Measurements from ENCODE around the gene C1QA.

C1QA gene

DNA sequence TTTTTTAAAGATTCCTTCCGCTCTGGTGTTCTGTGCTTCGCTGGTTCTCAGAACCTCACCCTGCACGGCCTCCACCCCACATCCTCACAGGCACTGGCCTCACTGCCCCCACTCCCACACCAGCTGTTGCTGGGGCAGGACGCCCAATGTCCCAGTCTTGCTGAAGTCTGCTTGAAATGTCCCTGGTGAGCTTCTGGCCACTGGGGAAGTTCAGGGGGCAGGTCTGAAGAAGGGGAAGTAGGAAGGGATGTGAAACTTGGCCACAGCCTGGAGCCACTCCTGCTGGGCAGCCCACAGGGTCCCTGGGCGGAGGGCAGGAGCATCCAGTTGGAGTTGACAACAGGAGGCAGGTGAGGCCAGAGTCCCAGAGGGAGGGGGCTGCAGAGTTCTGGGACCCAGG, at the start of gene C1QA:
C1QA (plus strand) TSS at position 276 of the 400 bp plus-strand sequence. CDS start 989 bp downstream, outside the sequence.
- no peak for DNase-seq (ENCODE audit: low spot score)

DNA sequence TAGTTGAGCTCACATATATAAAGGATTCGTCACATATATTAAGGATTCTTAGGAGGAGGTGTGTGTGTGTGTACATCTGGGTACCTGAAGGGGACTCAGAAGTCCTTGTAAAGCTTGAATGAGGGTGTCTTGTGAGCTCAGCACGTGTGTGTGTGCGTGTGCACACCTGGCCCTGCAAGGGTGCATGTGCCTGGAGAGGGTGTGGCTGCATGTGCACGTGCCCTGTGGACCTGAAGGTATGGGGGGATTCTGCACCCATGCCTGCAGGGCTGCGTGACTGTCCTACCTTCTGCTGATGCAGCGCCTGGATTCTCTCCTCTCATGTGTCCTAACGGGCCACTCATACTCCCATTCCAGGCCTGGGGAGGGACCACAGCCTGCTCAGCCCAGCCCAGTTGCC, 49.2 kb upstream of the C1QA start:
- no peak for DNase-seq (ENCODE audit: low spot score)

GRCh38 chr1:22588899-22589422, 47.5 kb upstream of the C1QA start:
- no peak for DNase-seq (ENCODE audit: low spot score)

DNA sequence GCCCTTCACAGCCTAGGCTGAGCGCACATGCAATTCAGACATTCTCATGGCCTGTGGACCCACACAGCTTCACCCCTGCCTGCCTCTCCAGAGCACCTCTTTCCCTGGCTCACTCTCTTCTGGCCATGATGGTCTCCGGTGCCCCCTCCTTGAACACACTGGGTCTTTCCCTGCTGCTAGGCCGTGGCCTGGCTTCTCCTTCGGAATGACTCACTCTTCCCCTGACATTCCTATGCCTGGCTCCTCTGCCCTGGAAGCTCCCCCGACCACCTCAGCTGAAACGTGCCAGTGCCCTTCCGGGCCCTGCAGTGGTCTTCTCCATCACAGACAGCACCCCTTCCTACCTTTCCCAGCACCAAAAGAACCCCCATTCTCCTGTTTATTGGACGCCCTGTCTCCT, 44.9 kb upstream of the C1QA start:
- DNase-seq (ENCODE audit: low spot score): no peak

- no peak for DNase-seq (ENCODE audit: low spot score)
Observed at GRCh38 chr1:22592051-22592450, 44.4 kb upstream of the C1QA start.

GRCh38 chr1:22592919-22593790, 43.3 kb upstream of the C1QA start:
- DNase-seq (ENCODE audit: low spot score): no peak

GRCh38 chr1:22594396-22594795, 42.0 kb upstream of the C1QA start:
- no peak for DNase-seq (ENCODE audit: low spot score)

DNA sequence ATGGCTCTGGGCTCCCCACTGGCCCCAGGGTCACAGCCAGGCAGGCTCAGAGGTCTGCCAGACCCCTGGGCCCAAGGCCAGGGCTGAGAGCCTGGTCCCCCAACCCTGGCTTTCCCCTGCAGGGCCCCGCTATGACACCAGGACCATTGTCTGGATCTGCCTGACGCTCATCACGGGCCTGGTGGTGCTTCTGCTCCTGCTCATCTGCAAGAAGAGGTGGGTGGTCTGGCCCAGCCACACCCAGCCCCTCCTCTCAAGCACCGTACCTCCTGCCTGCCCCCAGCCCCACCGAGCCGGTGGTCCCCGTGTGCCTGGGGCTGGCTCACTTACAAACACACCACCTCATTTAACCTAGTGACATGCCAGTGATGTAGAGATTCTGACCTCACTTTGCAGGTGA, 41.3 kb upstream of the C1QA start:
- no peak for DNase-seq (ENCODE audit: low spot score)

DNA sequence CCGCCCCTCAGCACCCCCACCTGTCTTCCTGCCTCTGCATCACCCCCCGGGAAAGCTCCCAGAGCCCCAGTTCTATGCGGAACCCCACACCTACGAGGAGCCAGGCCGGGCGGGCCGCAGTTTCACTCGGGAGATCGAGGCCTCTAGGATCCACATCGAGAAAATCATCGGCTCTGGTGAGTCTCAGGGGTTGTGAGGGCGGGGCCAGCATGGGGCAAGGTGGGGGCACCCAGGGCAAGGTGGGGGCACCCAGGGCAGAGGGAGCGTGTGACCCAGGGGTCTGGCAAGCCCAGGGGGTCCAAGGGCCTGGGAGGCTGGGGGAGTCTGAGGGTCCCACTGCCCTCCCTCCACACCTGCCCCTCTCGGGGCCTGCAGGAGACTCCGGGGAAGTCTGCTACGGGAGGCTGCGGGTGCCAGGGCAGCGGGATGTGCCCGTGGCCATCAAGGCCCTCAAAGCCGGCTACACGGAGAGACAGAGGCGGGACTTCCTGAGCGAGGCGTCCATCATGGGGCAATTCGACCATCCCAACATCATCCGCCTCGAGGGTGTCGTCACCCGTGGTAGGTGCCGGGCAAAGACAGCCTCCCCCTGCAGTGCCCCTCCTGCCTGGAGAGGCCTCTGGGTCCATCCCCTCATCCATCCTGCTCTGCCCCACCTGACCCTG, 39.0 kb upstream of the C1QA start:
- no peak for DNase-seq (ENCODE audit: low spot score)

DNA sequence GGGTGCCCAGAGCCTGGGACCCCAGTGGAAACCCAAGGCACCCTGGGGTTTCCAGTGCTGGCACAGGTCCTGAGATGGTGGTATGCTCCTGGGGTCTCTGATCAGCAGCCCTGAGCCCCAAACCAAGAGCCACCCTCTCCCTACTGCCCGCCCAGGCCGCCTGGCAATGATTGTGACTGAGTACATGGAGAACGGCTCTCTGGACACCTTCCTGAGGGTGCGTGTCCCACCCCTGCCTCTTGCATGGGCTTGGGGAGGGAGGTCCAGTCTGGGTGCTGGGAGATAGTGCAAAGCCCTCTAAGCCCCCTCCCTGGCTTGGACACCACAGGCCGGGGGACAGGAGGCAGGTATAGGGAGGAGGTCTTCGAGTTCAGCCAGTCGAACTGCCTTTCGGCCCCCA, 38.4 kb upstream of the C1QA start:
- DNase-seq (ENCODE audit: low spot score): no peak

GRCh38 chr1:22598736-22599135, 37.7 kb upstream of the C1QA start:
- no peak for DNase-seq (ENCODE audit: low spot score)

- no peak for DNase-seq (ENCODE audit: low spot score)
Observed at GRCh38 chr1:22600071-22600816, 36.2 kb upstream of the C1QA start.

DNA sequence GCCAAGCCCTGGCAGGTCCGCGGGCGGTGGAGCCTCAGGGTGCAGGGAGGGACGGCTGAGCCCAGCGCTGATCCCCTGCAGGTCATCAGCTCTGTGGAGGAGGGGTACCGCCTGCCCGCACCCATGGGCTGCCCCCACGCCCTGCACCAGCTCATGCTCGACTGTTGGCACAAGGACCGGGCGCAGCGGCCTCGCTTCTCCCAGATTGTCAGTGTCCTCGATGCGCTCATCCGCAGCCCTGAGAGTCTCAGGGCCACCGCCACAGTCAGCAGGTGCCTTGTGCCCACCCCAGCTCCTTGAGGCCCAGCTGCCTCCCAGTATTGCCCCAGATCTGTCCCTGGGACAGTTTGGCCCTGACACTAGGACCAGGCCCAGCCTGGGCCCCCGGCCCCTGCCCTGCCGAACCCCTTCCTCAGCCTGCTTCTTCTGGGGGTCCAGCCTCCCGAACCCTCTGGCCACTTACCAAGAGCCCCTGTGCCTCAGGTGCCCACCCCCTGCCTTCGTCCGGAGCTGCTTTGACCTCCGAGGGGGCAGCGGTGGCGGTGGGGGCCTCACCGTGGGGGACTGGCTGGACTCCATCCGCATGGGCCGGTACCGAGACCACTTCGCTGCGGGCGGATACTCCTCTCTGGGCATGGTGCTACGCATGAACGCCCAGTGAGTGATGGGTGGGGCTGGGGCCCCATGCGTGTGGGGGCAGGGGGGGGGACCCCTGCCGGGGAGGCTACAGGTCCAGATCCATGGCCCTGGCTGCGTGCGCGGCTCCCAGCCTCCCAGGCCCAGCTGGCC, 35.4 kb upstream of the C1QA start:
- DNase-seq (ENCODE audit: low spot score): no peak

GRCh38 chr1:22601610-22602009, 34.8 kb upstream of the C1QA start:
- DNase-seq (ENCODE audit: low spot score): no peak

DNA sequence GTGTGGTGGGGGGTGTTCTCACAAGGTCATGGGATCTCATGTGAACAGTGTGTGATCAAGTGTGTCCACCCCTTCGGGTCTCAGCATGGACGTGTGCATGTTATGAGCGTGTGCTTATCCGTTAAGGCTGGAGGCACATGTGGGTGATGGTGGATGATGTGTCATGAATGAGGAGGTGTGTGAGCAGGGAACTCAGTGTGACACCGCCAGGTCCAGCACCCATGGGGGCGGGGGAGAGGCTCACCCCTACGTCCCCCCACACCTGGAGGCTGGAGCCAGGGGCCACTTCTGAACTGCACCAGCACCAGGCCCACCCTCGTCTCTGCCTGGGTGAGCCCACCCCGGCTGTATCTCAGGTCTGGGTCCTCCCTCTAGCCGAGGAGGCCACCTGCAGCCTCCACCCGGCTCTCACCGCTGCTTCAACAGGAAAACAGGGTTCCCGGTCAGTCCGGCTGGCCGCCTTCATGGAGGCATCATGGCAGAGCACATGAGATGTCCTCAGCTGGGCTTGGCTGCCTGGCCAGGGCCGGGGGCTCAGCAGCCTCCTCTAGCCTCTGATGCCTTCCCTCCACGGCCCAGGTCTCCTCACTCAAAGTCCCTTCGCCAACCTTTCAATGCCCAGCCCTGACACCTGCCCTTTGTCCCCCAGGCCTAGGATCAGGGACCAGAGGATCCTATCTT, 34.2 kb upstream of the C1QA start:
- no peak for DNase-seq (ENCODE audit: low spot score)

- DNase-seq (ENCODE audit: low spot score): no peak
Observed at GRCh38 chr1:22606161-22606560, 30.3 kb upstream of the C1QA start.

DNA sequence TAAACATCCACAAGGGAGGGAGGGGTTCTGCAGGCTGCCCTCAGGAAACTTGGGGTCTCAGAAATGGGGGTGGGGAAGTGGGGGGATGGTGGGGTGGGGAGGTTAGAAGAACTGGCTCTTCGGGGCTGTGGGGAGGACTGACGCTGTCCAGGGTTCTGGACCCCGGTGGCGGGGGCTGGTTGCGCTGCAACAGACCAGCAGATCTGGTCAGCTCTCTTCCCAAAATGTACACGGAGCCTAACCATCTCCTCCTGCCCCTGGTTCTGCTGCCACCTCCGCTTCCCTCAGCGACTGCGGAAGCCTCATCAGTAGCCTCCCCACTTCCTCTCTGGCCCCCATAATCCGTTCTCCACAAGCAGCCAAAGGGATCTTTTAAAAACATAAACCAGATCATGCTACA, 29.3 kb upstream of the C1QA start:
- no peak for DNase-seq (ENCODE audit: low spot score)

DNA sequence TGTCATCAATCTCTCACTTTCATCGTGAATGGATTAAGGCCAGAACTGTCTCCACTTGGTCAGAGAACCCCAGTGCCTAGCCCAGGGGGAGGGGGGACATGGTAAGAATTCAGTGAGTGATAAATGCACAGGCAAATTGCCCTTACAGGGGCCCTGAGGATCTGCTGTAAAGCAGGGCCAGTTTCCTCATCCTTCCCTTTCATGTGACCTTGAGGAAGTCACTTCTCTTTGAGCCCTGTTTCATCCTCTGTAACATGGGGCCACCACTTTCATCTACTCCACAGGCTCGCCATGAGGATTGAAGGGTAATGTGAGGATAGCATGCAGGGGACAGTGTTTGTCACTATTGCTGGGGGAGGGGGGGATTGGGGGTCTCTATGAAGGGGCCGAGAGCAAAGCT, 28.1 kb upstream of the C1QA start:
- no peak for DNase-seq (ENCODE audit: low spot score)

GRCh38 chr1:22609291-22609690, 27.1 kb upstream of the C1QA start:
- DNase-seq (ENCODE audit: low spot score): no peak

DNA sequence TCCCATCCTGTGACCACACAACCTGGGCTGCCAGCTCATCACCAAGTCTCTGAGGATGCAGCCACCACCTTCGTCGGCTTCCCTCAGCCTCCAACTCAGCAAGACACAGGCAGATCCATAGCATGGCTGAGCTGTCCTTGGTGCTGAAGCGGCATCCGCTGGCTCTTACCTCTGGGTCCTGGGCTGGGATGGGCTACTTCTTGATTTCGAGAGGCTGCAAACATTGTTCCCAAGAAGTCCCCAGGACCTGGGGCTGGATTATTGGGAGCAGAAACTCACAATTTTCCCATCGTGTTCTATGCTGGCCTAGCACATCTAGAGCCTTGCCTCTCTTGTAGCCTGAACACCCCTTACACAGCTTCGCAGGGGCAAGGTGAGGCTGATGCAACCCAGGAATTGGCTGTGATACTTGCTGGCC, 24.9 kb upstream of the C1QA start:
- DNase-seq (ENCODE audit: low spot score): no peak

All from CD4-positive, alpha-beta T cell treated with Interleukin-15 for 4 hours (primary cell).